GM12878 (cell line): ENCODE measurements around the gene FKBP2. TPM values are rescaled to one million over a fixed set of nuclear protein-coding genes. Genes with fewer than 3 reads are reported as not detected.

Source experiments
- ATAC-seq: fragments of 200-7000 bp; cut with Tn5 transposase; 3 replicates; pipeline ENCODE4 v1.9.1; 2020; ENCODE audit warnings: mild to moderate bottlenecking, moderate library complexity
- BruUV-seq: library from RNA; stranded (reverse); fragments of 400-500 nt; replicated peaks from 2 replicates; lab custom pipeline; 2021; lab: Mats Ljungman, UMichigan
- CTCF ChIA-PET: fragments of 300-600 bp; sonication (Branson Sonifier 250); formaldehyde crosslinking; extraction: SDS; loops from one replicate; lab custom pipeline; 2021; ENCODE audit warnings: inconsistent platforms; lab: Yijun Ruan, JAX
- POLR2A ChIA-PET: fragments of 350-600 bp; formaldehyde crosslinking; extraction: SDS; loops from one replicate; lab custom pipeline; 2021; ENCODE audit warnings: inconsistent platforms; lab: Charles Lee
- RAD21 ChIA-PET: fragments of 300-600 bp; sonication (Branson Sonifier 250); formaldehyde crosslinking; loops from one replicate; lab custom pipeline; 2023; ENCODE audit warnings: antibody characterized with exemption; ENCODE audit not compliant: unreplicated experiment; lab: Charles Lee
- SMC1A ChIA-PET: fragments of 300-600 bp; sonication (Branson Sonifier 250); formaldehyde crosslinking; loops from one replicate; lab custom pipeline; 2023; ENCODE audit not compliant: unreplicated experiment, uncharacterized antibody; lab: Charles Lee
- DNase-seq: peaks from one replicate; pipeline ENCODE4 v3.0.0-alpha.2; 2011; ENCODE audit warnings: low read depth, low spot score
- FAIRE-seq: peaks from 3 replicates; lab custom pipeline; 2011; peaks lifted over from hg19 to GRCh38; lab: Jason Lieb, UNC
- H2AFZ ChIP-seq: 2 replicates; pipeline ENCODE4 v1.6.0; 2011; ENCODE audit warnings: low read depth, low read length, control low read depth; ENCODE audit not compliant: control insufficient read depth
- H3K27ac ChIP-seq: 2 replicates; pipeline ENCODE4 v1.5.1; 2011; ENCODE audit warnings: control low read depth; ENCODE audit not compliant: control insufficient read depth, insufficient read depth
- H3K27me3 ChIP-seq, 2 experiments: replicated peaks in 1 of 2; 2 replicates each; pipeline versions ENCODE4 v1.6.0 to v1.6.1; 2011; ENCODE audit warnings: low read length in 1 of 2; ENCODE audit not compliant: control insufficient read depth in 2 of 2, insufficient read depth in 2 of 2
- H3K36me3 ChIP-seq, 2 experiments: 2 replicates each; pipeline ENCODE4 v1.5.1; 2011; ENCODE audit warnings: low read length in 1 of 2; ENCODE audit not compliant: control insufficient read depth in 2 of 2, insufficient read depth in 2 of 2
- H3K4me1 ChIP-seq: 2 replicates; pipeline ENCODE4 v1.6.1; 2011; ENCODE audit warnings: mild to moderate bottlenecking, low read length, moderate library complexity, mixed read lengths; ENCODE audit not compliant: control insufficient read depth, insufficient read depth
- H3K4me2 ChIP-seq: 2 replicates; pipeline ENCODE4 v1.6.0; 2011; ENCODE audit warnings: control low read depth; ENCODE audit not compliant: control insufficient read depth, insufficient read depth
- H3K4me3 ChIP-seq: fragments of 200-600 bp; sonication (generic); 2 replicates; pipeline ENCODE4 v1.5.1; 2016
- H3K79me2 ChIP-seq: 2 replicates; pipeline ENCODE4 v1.6.0; 2011; ENCODE audit warnings: low read length; ENCODE audit not compliant: control insufficient read depth, insufficient read depth
- H3K9ac ChIP-seq: 2 replicates; pipeline ENCODE4 v1.8.0; 2011; ENCODE audit warnings: low read length, control low read depth, mixed read lengths; ENCODE audit not compliant: control insufficient read depth, insufficient read depth
- H3K9me3 ChIP-seq: replicated peaks from 3 replicates; pipeline ENCODE4 v1.5.1; 2011; ENCODE audit warnings: mild to moderate bottlenecking, low read length; ENCODE audit not compliant: control insufficient read depth, insufficient read depth
- H4K20me1 ChIP-seq: 2 replicates; pipeline ENCODE4 v1.6.0; 2011; ENCODE audit not compliant: control insufficient read depth, insufficient read depth
- BRCA1 ChIP-seq: IDR thresholded peaks from 2 replicates; pipeline ENCODE4 v1.6.1; 2011; ENCODE audit warnings: low read depth, low read length, improper control_type of control experiment
- EED ChIP-seq: sonication (generic); IDR thresholded peaks from 2 replicates; pipeline ENCODE4 v1.6.1; 2016; ENCODE audit warnings: antibody characterized with exemption, low read depth
- EP300 ChIP-seq, 2 experiments: fragments of 150-350 bp in 1 of 2; IDR thresholded peaks; 2 replicates each; pipeline ENCODE4 v1.6.1; 2011 to 2012; ENCODE audit warnings: low read depth in 2 of 2, low read length in 2 of 2, borderline replicate concordance in 1 of 2, improper control_type of control experiment in 1 of 2, inconsistent platforms in 1 of 2; ENCODE audit not compliant: control insufficient read depth in 1 of 2
- GABPA ChIP-seq: IDR thresholded peaks from 2 replicates; pipeline ENCODE4 v1.6.1; 2014; ENCODE audit warnings: antibody characterized with exemption, low read depth, mild to moderate bottlenecking, inconsistent platforms
- GATAD2B ChIP-seq: fragments of 450-650 bp; conservative IDR thresholded peaks from 2 replicates; pipeline ENCODE4 v1.6.1; 2017; ENCODE audit warnings: low read depth, mild to moderate bottlenecking, moderate library complexity
- IKZF2 ChIP-seq, 2 experiments: fragments of 450-650 bp; IDR thresholded peaks; 2 replicates each; pipeline ENCODE4 v1.6.1; 2017; ENCODE audit warnings: mild to moderate bottlenecking in 2 of 2, moderate library complexity in 2 of 2
- IRF4 ChIP-seq: IDR thresholded peaks from 2 replicates; pipeline ENCODE4 v1.6.1; 2011; ENCODE audit warnings: low read depth, low read length
- MTA3 ChIP-seq: IDR thresholded peaks from 2 replicates; pipeline ENCODE4 v1.6.1; 2012; ENCODE audit warnings: low read length, inconsistent platforms, borderline replicate concordance
- SRF ChIP-seq, 2 experiments: IDR thresholded peaks; 2 replicates each; pipeline ENCODE4 v1.6.1; 2011; ENCODE audit warnings: low read depth in 2 of 2, low read length in 2 of 2, mild to moderate bottlenecking in 1 of 2, moderate library complexity in 1 of 2
- TAF1 ChIP-seq: IDR thresholded peaks from 2 replicates; pipeline ENCODE4 v1.6.1; 2011; ENCODE audit warnings: mild to moderate bottlenecking, low read depth, low read length, borderline replicate concordance
- TBL1XR1 ChIP-seq: IDR thresholded peaks from 2 replicates; pipeline ENCODE4 v1.6.1; 2012; ENCODE audit warnings: low read depth, low read length, improper control_type of control experiment
- TCF7 ChIP-seq: IDR thresholded peaks from 2 replicates; pipeline ENCODE4 v1.6.1; 2014; ENCODE audit warnings: antibody characterized with exemption, borderline replicate concordance
- ZBTB33 ChIP-seq: fragments of 450-650 bp; IDR thresholded peaks from 2 replicates; pipeline ENCODE4 v1.6.1; 2017; ENCODE audit warnings: mild to moderate bottlenecking
- ZNF217 ChIP-seq: fragments of 450-650 bp; IDR thresholded peaks from 2 replicates; pipeline ENCODE4 v1.6.1; 2017; ENCODE audit warnings: antibody characterized with exemption, mild to moderate bottlenecking
- ZNF274 ChIP-seq: IDR thresholded peaks from one replicate; pipeline ENCODE4 v1.8.0; 2011; ENCODE audit not compliant: insufficient read length, insufficient read depth
- WGBS: methylation state at CpG from one replicate; pipeline ENCODE4 v1.1.6; 2016; ENCODE audit warnings: low lambda C conversion rate; ENCODE audit not compliant: insufficient replicate concordance, insufficient coverage; ENCODE audit errors: missing lambda C conversion rate; 5-methylcytosine and 5-hydroxymethylcytosine counted together
- in situ Hi-C: fragments of 300-500 bp; cut with MboI; formaldehyde crosslinking; loops from 9 replicates; pipeline ENCODE4 v1.14.3; 2018; ENCODE audit warnings: mixed read lengths
- intact Hi-C: fragments of 100-400 bp; cut with micrococcal nuclease; formaldehyde crosslinking; loops from one replicate; pipeline ENCODE4 v1.14.2; 2022; ENCODE audit not compliant: unreplicated experiment
- polyA plus RNA-seq, 11 experiments: library from polyadenylated mRNA; depleted of rRNA in 4 of 11; unstranded in 6 of 11; stranded (reverse) in 5 of 11; fragments of >200 nt; fragmentation: Nextera tagmentation in 4 of 11; fragmentation: Illumina TruSeq in 1 of 11; extraction: Ambion mirVana in 4 of 11; extraction: Trizol in 1 of 11; gene quantifications; 1 replicate in 1 of 11; 2 replicates in 10 of 11; pipeline versions ENCODE4 v1.2.1 to v1.2.3, GENCODE V29; 2011 to 2016; ENCODE audit warnings: inconsistent platforms in 2 of 11, missing spikeins in 2 of 11, low read depth in 1 of 11
- total RNA-seq, 4 experiments: library from RNA; depleted of rRNA in 3 of 4; stranded (reverse); fragments of >200 nt in 3 of 4; fragmentation: Illumina TruSeq in 1 of 4; extraction: Trizol in 1 of 4; gene quantifications; 2 replicates each; pipeline versions ENCODE4 v1.2.1 to v1.2.3, GENCODE V29; 2013 to 2021
- TF ChIP-seq, protein P1 (sequence below): fragments of 450-650 bp; formaldehyde crosslinking; IDR thresholded peaks from 2 replicates; pipeline ENCODE4 v1.5.0; 2022; ENCODE audit warnings: mild to moderate bottlenecking, missing genetic modification characterization
- TF ChIP-seq, protein P2 (sequence below): fragments of 450-650 bp; IDR thresholded peaks from 2 replicates; pipeline ENCODE4 v1.6.1; 2018; ENCODE audit warnings: borderline replicate concordance, mild to moderate bottlenecking; ENCODE audit not compliant: partially characterized antibody

The FKBP2 gene
- total and polyA plus RNA-seq, 10 of the 15 experiments (the other 5 are each of a cell fraction or from before 2014, with no cell fraction given), result 1.8 to 99.7 (median 39.5) TPM

- TSS peak; percentile 64 for BruUV-seq
- Histone ChIP-seq H3K36me3 (no peaks in the 10 kb centered on the region; a peak in 2 of 4 replicates), H3K9me3 (no peaks in the 10 kb centered on the region), H3K4me3 (no peak overlapping the region), H3K4me2 (0 out of 2 replicates have a peak overlapping the region, but pooled peaks have one; percentile 15), H3K9ac (no peak overlapping the region), H3K79me2 (no peaks in the 10 kb centered on the region; the same call in 1 of the 2 replicates), H3K27me3 (no peaks in the 10 kb centered on the region), H3K4me1 (peaks cover 6% of the 10 kb centered on the region), H4K20me1 (no peaks in the 10 kb centered on the region), H3K27ac (no peak overlapping the region), H2AFZ (no peak overlapping the region)
- no peak for DNase-seq
- intact Hi-C loops, result no loop called here
- POLR2A ChIA-PET, result interaction anchor here (1.3 to 1.9 kb wide), 3 partner anchors 18 to 48 kb away, joined by 5 to 10 read pairs (median 6); partner anchors contain the start of gene FERMT3
- SMC1A ChIA-PET, result interaction anchor here (1.1 to 1.7 kb wide), 2 partner anchors 47 to 49 kb away, joined by 5 to 15 read pairs; partner anchors contain the start of gene FERMT3
- CTCF ChIA-PET, result interaction anchor here (1.4 to 4.8 kb wide), 5 partner anchors 15 to 68 kb away, joined by 4 to 64 read pairs (median 23); partner anchors contain the start of genes CATSPERZ, FERMT3 and STIP1
- ATAC-seq, result no peak
- RAD21 ChIA-PET, result interaction anchor here (1.3 to 3.1 kb wide), 4 partner anchors 9 to 65 kb away, joined by 3 to 30 read pairs (median 4); partner anchors contain the start of genes FERMT3, PRDX5 and TRMT112
- no peak for FAIRE-seq
- WGBS, result 82% methylated on average over 8 of the region's 8 CpGs
- in situ Hi-C loops, result no loop called here
- TF ChIP-seq ZNF274 (no peak), TAF1 (no peak), GABPA (no peak), SRF (IDR thresholded peaks at IDR 0.05; ENCODE audit: low read depth in 2 of 2, low read length in 2 of 2) (no peak), EED (no peak), BRCA1 (no peak), IKZF2 (IDR thresholded peaks at IDR 0.05) (no peak), ZBTB33 (no peak), EP300 (IDR thresholded peaks at IDR 0.05; ENCODE audit: borderline replicate concordance in 1 of 2, control insufficient read depth in 1 of 2, low read depth in 2 of 2, low read length in 2 of 2) (no peak), TCF7 (no peak), TBL1XR1 (no peak), IRF4 (no peak), MTA3 (no peak), GATAD2B (no peak), ZNF217 (no peak)
- TF ChIP-seq, protein P1, sequence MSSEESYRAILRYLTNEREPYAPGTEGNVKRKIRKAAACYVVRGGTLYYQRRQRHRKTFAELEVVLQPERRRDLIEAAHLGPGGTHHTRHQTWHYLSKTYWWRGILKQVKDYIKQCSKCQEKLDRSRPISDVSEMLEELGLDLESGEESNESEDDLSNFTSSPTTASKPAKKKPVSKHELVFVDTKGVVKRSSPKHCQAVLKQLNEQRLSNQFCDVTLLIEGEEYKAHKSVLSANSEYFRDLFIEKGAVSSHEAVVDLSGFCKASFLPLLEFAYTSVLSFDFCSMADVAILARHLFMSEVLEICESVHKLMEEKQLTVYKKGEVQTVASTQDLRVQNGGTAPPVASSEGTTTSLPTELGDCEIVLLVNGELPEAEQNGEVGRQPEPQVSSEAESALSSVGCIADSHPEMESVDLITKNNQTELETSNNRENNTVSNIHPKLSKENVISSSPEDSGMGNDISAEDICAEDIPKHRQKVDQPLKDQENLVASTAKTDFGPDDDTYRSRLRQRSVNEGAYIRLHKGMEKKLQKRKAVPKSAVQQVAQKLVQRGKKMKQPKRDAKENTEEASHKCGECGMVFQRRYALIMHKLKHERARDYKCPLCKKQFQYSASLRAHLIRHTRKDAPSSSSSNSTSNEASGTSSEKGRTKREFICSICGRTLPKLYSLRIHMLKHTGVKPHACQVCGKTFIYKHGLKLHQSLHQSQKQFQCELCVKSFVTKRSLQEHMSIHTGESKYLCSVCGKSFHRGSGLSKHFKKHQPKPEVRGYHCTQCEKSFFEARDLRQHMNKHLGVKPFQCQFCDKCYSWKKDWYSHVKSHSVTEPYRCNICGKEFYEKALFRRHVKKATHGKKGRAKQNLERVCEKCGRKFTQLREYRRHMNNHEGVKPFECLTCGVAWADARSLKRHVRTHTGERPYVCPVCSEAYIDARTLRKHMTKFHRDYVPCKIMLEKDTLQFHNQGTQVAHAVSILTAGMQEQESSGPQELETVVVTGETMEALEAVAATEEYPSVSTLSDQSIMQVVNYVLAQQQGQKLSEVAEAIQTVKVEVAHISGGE (CRISPR knock-in tag), result no peak
- TF ChIP-seq, protein P2, sequence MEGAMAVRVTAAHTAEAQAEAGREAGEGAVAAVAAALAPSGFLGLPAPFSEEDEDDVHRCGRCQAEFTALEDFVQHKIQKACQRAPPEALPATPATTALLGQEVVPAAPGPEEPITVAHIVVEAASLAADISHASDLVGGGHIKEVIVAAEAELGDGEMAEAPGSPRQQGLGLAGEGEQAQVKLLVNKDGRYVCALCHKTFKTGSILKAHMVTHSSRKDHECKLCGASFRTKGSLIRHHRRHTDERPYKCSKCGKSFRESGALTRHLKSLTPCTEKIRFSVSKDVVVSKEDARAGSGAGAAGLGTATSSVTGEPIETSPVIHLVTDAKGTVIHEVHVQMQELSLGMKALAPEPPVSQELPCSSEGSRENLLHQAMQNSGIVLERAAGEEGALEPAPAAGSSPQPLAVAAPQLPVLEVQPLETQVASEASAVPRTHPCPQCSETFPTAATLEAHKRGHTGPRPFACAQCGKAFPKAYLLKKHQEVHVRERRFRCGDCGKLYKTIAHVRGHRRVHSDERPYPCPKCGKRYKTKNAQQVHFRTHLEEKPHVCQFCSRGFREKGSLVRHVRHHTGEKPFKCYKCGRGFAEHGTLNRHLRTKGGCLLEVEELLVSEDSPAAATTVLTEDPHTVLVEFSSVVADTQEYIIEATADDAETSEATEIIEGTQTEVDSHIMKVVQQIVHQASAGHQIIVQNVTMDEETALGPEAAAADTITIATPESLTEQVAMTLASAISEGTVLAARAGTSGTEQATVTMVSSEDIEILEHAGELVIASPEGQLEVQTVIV, result no peak
Measured at GRCh38 chr11:64253043-64253442, 12.1 kb downstream of the FKBP2 start.
